Vagina (tissue), 2 donors: ENCODE results near the gene FAR2. TPM values are rescaled to one million over a fixed set of nuclear protein-coding genes. Genes with fewer than 3 reads are reported as not detected.

Experiments used
- DNase-seq, 2 donors: peaks; one replicate each; pipeline ENCODE4 v3.0.0-alpha.2; 2017; ENCODE audit errors: extremely low spot score in 2 of 2
- H3K27ac ChIP-seq: fragments of 200-600 bp; sonication (generic); one replicate; pipeline ENCODE4 v1.5.1; 2019
- H3K27me3 ChIP-seq: fragments of 200-600 bp; sonication (generic); one replicate; pipeline ENCODE4 v1.5.1; 2019
- H3K36me3 ChIP-seq, 2 donors: fragments of 200-600 bp; sonication (generic); one replicate each; pipeline ENCODE4 v1.5.1; 2017 to 2019
- H3K4me1 ChIP-seq: fragments of 200-600 bp; sonication (generic); one replicate; pipeline ENCODE4 v1.5.1; 2019
- H3K4me3 ChIP-seq, 2 donors: fragments of 200-600 bp; sonication (generic); 1 replicate in 1 of 2; 2 replicates in 1 of 2; pipeline ENCODE4 v1.5.1; 2016 to 2019
- H3K9me3 ChIP-seq: fragments of 200-600 bp; sonication (generic); one replicate; pipeline ENCODE4 v1.5.1; 2019
- POLR2A ChIP-seq, 2 donors: fragments of 450-650 bp; IDR thresholded peaks; one replicate each; pipeline ENCODE4 v1.6.1; 2017; ENCODE audit warnings: antibody characterized with exemption in 2 of 2, mild to moderate bottlenecking in 2 of 2, moderate library complexity in 2 of 2
- POLR2AphosphoS5 ChIP-seq, 2 donors: sonication (generic); formaldehyde crosslinking; IDR thresholded peaks; one replicate each; pipeline ENCODE4 v1.9.0; 2017; ENCODE audit warnings: antibody characterized with exemption in 2 of 2, mild to moderate bottlenecking in 2 of 2, low read depth in 1 of 2; ENCODE audit not compliant: insufficient read depth in 1 of 2
- intact Hi-C: fragments of 100-400 bp; cut with DNase I; formaldehyde crosslinking; loops from one replicate; pipeline ENCODE4 v1.15.1; 2023
- total RNA-seq: library from RNA; depleted of rRNA; stranded (reverse); fragments of >200 nt; gene quantifications from one replicate; pipeline ENCODE4 v1.2.3, GENCODE V29; 2016
- TF ChIP-seq, protein P1 (sequence below), 3 experiments: fragments of 450-650 bp in 2 of 3; fragments of 200-600 bp in 1 of 3; sonication (generic) in 1 of 3; IDR thresholded peaks; one replicate each; pipeline ENCODE4 v1.5.1; 2017 to 2019; ENCODE audit warnings: antibody characterized with exemption in 3 of 3, mild to moderate bottlenecking in 2 of 3, moderate library complexity in 2 of 3

The FAR2 gene
- total RNA-seq, 1 donor from 2014 or later: 16.2 TPM

GRCh38 chr12:29322157-29322556 is 173.1 kb downstream of the FAR2 start:
- Histone ChIP-seq H3K9me3 (no peaks in the 10 kb centered on the region), H3K27me3 (no peaks in the 10 kb centered on the region), H3K27ac (no peak overlapping the region), H3K4me1 (no peaks in the 10 kb centered on the region), H3K4me3 (no peak overlapping the region), H3K36me3 (peaks cover 0 to 8% of the 10 kb centered on the region in 2 donors)
- intact Hi-C loops: no loop called here
- TF ChIP-seq, protein P1, sequence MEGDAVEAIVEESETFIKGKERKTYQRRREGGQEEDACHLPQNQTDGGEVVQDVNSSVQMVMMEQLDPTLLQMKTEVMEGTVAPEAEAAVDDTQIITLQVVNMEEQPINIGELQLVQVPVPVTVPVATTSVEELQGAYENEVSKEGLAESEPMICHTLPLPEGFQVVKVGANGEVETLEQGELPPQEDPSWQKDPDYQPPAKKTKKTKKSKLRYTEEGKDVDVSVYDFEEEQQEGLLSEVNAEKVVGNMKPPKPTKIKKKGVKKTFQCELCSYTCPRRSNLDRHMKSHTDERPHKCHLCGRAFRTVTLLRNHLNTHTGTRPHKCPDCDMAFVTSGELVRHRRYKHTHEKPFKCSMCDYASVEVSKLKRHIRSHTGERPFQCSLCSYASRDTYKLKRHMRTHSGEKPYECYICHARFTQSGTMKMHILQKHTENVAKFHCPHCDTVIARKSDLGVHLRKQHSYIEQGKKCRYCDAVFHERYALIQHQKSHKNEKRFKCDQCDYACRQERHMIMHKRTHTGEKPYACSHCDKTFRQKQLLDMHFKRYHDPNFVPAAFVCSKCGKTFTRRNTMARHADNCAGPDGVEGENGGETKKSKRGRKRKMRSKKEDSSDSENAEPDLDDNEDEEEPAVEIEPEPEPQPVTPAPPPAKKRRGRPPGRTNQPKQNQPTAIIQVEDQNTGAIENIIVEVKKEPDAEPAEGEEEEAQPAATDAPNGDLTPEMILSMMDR (IDR thresholded peaks at IDR 0.05): no peak
- TF ChIP-seq POLR2AphosphoS5 (IDR thresholded peaks at IDR 0.05; ENCODE audit: insufficient read depth in 1 of 2, low read depth in 1 of 2) (no peak), POLR2A (IDR thresholded peaks at IDR 0.05) (no peak)
- no peak for DNase-seq

- DNase-seq: no peak
- TF ChIP-seq POLR2AphosphoS5 (IDR thresholded peaks at IDR 0.05; ENCODE audit: insufficient read depth in 1 of 2, low read depth in 1 of 2) (no peak), POLR2A (IDR thresholded peaks at IDR 0.05) (no peak)
- TF ChIP-seq, protein P1 (IDR thresholded peaks at IDR 0.05): no peak
- intact Hi-C loops: no loop called here
- H3K4me1 ChIP-seq: no peaks in the 10 kb centered on the region
- no peaks in the 10 kb centered on the region for H3K27me3 ChIP-seq
- no peak overlapping the region for H3K4me3 ChIP-seq
- no peaks in the 10 kb centered on the region for H3K9me3 ChIP-seq
- no peaks in the 10 kb centered on the region for H3K36me3 ChIP-seq
- no peak overlapping the region for H3K27ac ChIP-seq
Observed at GRCh38 chr12:29329411-29329810, 180.3 kb downstream of the FAR2 start.

- TF ChIP-seq POLR2A (IDR thresholded peaks at IDR 0.05) (no peak), POLR2AphosphoS5 (IDR thresholded peaks at IDR 0.05; ENCODE audit: insufficient read depth in 1 of 2, low read depth in 1 of 2) (no peak)
- TF ChIP-seq, protein P1 (IDR thresholded peaks at IDR 0.05): no peak
- H3K36me3 ChIP-seq: no peaks in the 10 kb centered on the region
- intact Hi-C loops: no loop called here
- H3K9me3 ChIP-seq: no peaks in the 10 kb centered on the region
- no peak for DNase-seq
- H3K27ac ChIP-seq: no peak overlapping the region
- H3K27me3 ChIP-seq: no peaks in the 10 kb centered on the region
- H3K4me1 ChIP-seq: no peaks in the 10 kb centered on the region
- H3K4me3 ChIP-seq: no peak overlapping the region
Observed at GRCh38 chr12:29333178-29333577, 184.1 kb downstream of the FAR2 start.

GRCh38 chr12:29334937-29335336 is 185.9 kb downstream of the FAR2 start:
- TF ChIP-seq POLR2AphosphoS5 (IDR thresholded peaks at IDR 0.05; ENCODE audit: insufficient read depth in 1 of 2, low read depth in 1 of 2) (no peak), POLR2A (IDR thresholded peaks at IDR 0.05) (no peak)
- TF ChIP-seq, protein P1 (IDR thresholded peaks at IDR 0.05): no peak
- no peaks in the 10 kb centered on the region for H3K27me3 ChIP-seq
- H3K27ac ChIP-seq: no peak overlapping the region
- H3K9me3 ChIP-seq: no peaks in the 10 kb centered on the region
- H3K4me3 ChIP-seq: no peak overlapping the region
- intact Hi-C loops: no loop called here
- no peaks in the 10 kb centered on the region for H3K36me3 ChIP-seq
- DNase-seq: no peak
- no peaks in the 10 kb centered on the region for H3K4me1 ChIP-seq

- H3K27ac ChIP-seq: no peak overlapping the region
- no peak for DNase-seq
- peaks cover 0 to 6% of the 10 kb centered on the region in 2 donors for H3K36me3 ChIP-seq
- no peaks in the 10 kb centered on the region for H3K27me3 ChIP-seq
- H3K4me3 ChIP-seq: no peak overlapping the region
- H3K9me3 ChIP-seq: no peaks in the 10 kb centered on the region
- intact Hi-C loops: no loop called here
- no peaks in the 10 kb centered on the region for H3K4me1 ChIP-seq
- TF ChIP-seq POLR2A (IDR thresholded peaks at IDR 0.05) (no peak), POLR2AphosphoS5 (IDR thresholded peaks at IDR 0.05; ENCODE audit: insufficient read depth in 1 of 2, low read depth in 1 of 2) (no peak)
- TF ChIP-seq, protein P1 (IDR thresholded peaks at IDR 0.05): no peak
Observed at GRCh38 chr12:29337325-29337724, 188.2 kb downstream of the FAR2 start.
